Uterus (tissue), 4 donors: ENCODE data around the gene FBH1. TPM values are rescaled to one million over a fixed set of nuclear protein-coding genes. Genes with fewer than 3 reads are reported as not detected.
"Not testable (repeated sequence)": the region's sequence is repeated elsewhere in the genome, so short reads cannot be mapped to it uniquely, and the experiment has no call there.

ENCODE experiments used
- DNase-seq, 2 donors: peaks; one replicate each; pipeline ENCODE4 v3.0.0-alpha.2; 2019 to 2020
- H3K27ac ChIP-seq, 2 donors: fragments of 200-600 bp; sonication (generic); 1 replicate in 1 of 2; 2 replicates in 1 of 2; pipeline ENCODE4 v1.5.1; 2016 to 2018
- H3K27me3 ChIP-seq, 2 donors: fragments of 200-600 bp; sonication (generic); one replicate each; pipeline ENCODE4 v1.5.1; 2018 to 2019; ENCODE audit warnings: control low read depth in 1 of 2
- H3K36me3 ChIP-seq, 2 donors: fragments of 200-600 bp; sonication (generic); one replicate each; pipeline ENCODE4 v1.5.1; 2019; ENCODE audit warnings: control low read depth in 1 of 2
- H3K4me1 ChIP-seq, 2 donors: fragments of 200-600 bp; sonication (generic); one replicate each; pipeline ENCODE4 v1.5.1; 2018 to 2019; ENCODE audit warnings: control low read depth in 1 of 2
- H3K4me3 ChIP-seq, 2 donors: fragments of 200-600 bp; sonication (generic); 1 replicate in 1 of 2; 2 replicates in 1 of 2; pipeline ENCODE4 v1.5.1; 2018 to 2019; ENCODE audit warnings: mild to moderate bottlenecking in 1 of 2
- H3K9me3 ChIP-seq, 2 donors: fragments of 200-600 bp; sonication (generic); one replicate each; pipeline ENCODE4 v1.5.1; 2019; ENCODE audit warnings: control low read depth in 1 of 2
- POLR2A ChIP-seq, 2 donors: fragments of 450-650 bp; IDR thresholded peaks; one replicate each; pipeline ENCODE4 v1.6.1; 2016; ENCODE audit warnings: antibody characterized with exemption in 2 of 2, mild to moderate bottlenecking in 1 of 2, moderate library complexity in 1 of 2
- intact Hi-C: fragments of 100-400 bp; cut with DNase I; formaldehyde crosslinking; loops from one replicate; pipeline ENCODE4 v1.15.1; 2023; ENCODE audit warnings: low total_unique reads
- total RNA-seq, 4 donors: library from RNA; depleted of rRNA in 3 of 4; stranded (reverse); fragments of >200 nt in 3 of 4; gene quantifications; one replicate each; pipeline versions ENCODE4 v1.1.0 to v1.2.4, GENCODE V29; 2014 to 2023
- TF ChIP-seq, protein P1 (sequence below), 4 experiments: fragments of 200-600 bp in 2 of 4; fragments of 450-650 bp in 2 of 4; sonication (generic) in 2 of 4; IDR thresholded peaks; one replicate each; pipeline ENCODE4 v1.5.1; 2016 to 2019; ENCODE audit warnings: antibody characterized with exemption in 4 of 4, mild to moderate bottlenecking in 2 of 4, moderate library complexity in 1 of 4
- donor health status: DM: yes; HTN: yes; CAD: no.

Gene FBH1
- total RNA-seq, 4 donors from 2014 or later, result 55.0 to 119 (median 85.8) TPM

DNA sequence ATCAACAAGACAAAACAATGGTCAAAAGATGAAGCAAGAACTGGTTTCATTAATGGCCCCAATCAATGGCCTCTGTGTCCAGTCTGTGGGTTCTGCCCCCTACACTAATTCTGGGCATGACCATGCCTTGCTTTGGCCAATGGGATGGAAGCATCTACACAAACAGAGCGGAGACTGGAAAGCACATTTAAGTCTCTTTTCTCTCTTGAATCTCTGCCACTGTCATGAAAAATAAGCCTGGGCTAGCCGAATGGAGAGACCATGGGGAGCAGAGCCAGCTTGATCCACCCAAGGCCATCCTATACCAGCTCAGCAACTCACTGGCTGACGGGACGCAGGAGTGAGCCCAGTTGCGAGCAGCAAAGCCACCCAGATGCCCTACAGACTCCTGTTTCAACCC lies 31.2 kb upstream of the FBH1 start:
- H3K27ac ChIP-seq, result no peak overlapping the region

DNA sequence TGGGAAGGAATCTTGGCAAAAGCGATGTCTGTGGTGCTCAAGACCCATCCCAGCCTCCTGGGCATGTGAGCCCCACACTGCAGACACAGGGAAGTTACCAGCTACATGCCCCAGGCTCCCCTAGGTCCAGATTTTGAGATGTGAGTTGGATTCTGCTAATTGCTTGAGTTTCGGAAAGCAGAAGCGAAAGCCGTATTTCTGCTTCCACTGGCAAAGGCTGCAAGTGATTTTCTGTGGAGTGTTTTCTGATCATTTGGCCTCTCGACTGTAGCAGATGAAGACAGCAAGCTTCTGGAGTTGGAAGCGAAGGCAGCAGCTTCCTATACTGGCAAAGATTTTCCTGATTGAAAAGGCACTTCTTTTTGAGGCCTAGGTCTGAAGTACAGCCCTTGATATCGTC lies 30.0 kb upstream of the FBH1 start:
- TF ChIP-seq, protein P1, sequence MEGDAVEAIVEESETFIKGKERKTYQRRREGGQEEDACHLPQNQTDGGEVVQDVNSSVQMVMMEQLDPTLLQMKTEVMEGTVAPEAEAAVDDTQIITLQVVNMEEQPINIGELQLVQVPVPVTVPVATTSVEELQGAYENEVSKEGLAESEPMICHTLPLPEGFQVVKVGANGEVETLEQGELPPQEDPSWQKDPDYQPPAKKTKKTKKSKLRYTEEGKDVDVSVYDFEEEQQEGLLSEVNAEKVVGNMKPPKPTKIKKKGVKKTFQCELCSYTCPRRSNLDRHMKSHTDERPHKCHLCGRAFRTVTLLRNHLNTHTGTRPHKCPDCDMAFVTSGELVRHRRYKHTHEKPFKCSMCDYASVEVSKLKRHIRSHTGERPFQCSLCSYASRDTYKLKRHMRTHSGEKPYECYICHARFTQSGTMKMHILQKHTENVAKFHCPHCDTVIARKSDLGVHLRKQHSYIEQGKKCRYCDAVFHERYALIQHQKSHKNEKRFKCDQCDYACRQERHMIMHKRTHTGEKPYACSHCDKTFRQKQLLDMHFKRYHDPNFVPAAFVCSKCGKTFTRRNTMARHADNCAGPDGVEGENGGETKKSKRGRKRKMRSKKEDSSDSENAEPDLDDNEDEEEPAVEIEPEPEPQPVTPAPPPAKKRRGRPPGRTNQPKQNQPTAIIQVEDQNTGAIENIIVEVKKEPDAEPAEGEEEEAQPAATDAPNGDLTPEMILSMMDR (IDR thresholded peaks at IDR 0.05), result no peak
- TF ChIP-seq POLR2A (IDR thresholded peaks at IDR 0.05), result no peak
- intact Hi-C loops, result no loop called here

More for the DNA sequence above, 31.2 kb upstream of the FBH1 start:
- no peaks in the 10 kb centered on the region for H3K27me3 ChIP-seq
- no peaks in the 10 kb centered on the region for H3K4me1 ChIP-seq
- no peak for DNase-seq
- TF ChIP-seq, protein P1 (IDR thresholded peaks at IDR 0.05), result no peak
- TF ChIP-seq POLR2A (IDR thresholded peaks at IDR 0.05), result no peak
- H3K9me3 ChIP-seq, result no peaks in the 10 kb centered on the region
- no peak overlapping the region for H3K4me3 ChIP-seq
- no peaks in the 10 kb centered on the region for H3K36me3 ChIP-seq
- intact Hi-C loops, result no loop called here

DNA sequence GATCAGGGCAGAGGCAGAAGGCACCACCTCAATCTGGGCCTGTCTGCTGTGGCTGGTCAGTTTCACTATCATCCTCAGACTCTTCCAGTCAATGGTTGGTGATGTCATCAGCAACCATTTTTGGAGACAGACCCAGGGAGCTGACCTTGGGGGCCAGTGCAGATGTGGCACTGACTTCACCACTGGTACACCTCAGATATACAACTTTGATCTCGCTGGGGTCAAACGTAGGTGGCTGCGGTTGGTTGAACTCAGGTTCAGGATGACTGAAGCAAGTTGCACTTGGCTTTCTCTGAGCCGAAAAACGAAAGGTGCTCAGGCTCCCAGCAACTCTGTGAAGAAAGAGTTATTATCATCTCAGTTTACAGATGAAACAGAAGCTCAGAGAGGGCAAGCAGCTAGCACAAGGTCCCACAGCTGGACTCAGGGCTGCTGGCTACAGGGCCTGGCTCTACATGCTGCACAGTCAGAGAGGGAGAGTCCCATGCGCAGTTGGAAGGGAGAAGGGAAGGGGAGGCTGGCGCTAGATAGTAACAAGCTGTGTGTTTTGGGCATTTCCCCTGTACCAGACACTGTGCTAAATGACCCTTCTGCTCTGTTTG lies 27.6 kb upstream of the FBH1 start:
- Histone ChIP-seq H3K27ac (no peak overlapping the region), H3K27me3 (no peaks in the 10 kb centered on the region), H3K4me1 (no peaks in the 10 kb centered on the region), H3K36me3 (no peaks in the 10 kb centered on the region), H3K9me3 (no peaks in the 10 kb centered on the region), H3K4me3 (no peak overlapping the region)
- intact Hi-C loops, result no loop called here
- TF ChIP-seq, protein P1 (IDR thresholded peaks at IDR 0.05), result no peak
- TF ChIP-seq POLR2A (IDR thresholded peaks at IDR 0.05), result no peak
- DNase-seq, result no peak

More for the DNA sequence above, 30.0 kb upstream of the FBH1 start:
- H3K36me3 ChIP-seq, result no peaks in the 10 kb centered on the region
- no peaks in the 10 kb centered on the region for H3K4me1 ChIP-seq
- no peaks in the 10 kb centered on the region for H3K27me3 ChIP-seq
- DNase-seq, result no peak
- H3K9me3 ChIP-seq, result no peaks in the 10 kb centered on the region
- H3K4me3 ChIP-seq, result no peak overlapping the region
- no peak overlapping the region for H3K27ac ChIP-seq

DNA sequence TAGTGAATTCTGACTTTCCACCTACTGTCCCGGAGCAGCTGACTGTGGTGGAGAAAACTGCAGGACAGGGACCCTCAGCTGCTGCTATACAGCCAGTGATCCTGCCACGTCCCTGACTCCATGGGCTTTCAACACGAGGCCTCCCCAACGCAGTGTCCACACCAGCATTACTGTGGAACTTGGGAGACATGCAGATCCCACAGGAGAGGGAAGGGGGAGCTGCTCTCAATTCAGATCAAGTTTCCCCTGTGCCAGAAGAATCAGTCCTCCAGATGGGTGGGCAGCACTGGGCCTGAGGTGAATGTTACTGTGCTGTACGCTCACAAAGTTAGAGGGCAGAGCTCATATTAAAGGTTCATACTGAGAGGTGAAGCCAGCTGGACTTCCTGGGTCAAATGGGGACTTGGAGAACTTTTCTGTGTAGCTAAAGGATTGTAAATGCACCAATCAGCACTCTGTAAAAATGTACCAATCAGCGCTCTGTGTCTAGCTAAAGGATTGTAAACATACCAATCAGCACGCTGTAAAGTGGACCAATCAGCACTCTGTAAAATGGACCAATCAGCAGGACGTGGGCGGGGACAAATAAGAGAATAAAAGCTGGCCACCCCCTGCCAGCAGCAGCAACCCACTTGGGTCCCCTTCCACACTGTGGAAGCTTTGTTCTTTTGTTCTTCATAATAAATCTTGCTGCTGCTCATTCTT lies 26.9 kb upstream of the FBH1 start:
- H3K4me3 ChIP-seq, H3K9me3 ChIP-seq, DNase-seq, H3K27ac ChIP-seq, intact Hi-C loops, H3K4me1 ChIP-seq, H3K36me3 ChIP-seq, H3K27me3 ChIP-seq: not testable (repeated sequence)

DNA sequence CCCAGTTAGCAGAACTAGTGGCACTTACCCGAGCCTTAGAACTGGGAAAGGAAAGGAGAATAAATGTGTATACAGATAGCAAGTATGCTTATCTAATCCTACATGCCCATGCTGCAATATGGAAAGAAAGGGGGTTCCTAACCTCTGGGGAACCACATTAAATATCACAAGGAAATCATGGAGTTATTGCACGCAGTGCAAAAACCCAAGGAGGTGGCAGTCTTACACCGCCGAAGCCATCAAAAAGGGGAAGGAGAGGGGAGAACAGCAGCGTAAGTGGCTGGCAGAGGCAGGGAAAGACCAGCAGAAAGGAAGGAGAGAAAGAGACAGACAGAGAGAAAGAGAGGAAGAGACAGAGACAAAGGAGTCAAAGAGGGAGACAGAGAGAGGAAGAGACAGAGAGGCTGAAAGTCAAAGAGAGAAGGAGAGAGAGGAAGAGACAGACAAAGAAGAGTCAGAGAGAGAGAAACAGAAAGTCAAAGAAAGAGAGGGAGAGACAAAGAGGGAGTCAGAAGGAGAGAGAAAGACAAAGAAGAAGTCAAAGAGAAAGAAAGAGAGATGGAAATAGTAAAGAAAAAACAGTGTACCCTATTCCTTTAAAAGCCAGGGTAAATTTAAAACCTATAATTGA lies 23.5 kb upstream of the FBH1 start:
- H3K4me3 ChIP-seq, DNase-seq, H3K36me3 ChIP-seq, H3K4me1 ChIP-seq, H3K27me3 ChIP-seq, H3K27ac ChIP-seq, H3K9me3 ChIP-seq: not testable (repeated sequence)
- intact Hi-C loops, result loop anchor here (2.0 kb wide), 1 partner anchor 40 kb away; no protein-coding TSS in a partner anchor

DNA sequence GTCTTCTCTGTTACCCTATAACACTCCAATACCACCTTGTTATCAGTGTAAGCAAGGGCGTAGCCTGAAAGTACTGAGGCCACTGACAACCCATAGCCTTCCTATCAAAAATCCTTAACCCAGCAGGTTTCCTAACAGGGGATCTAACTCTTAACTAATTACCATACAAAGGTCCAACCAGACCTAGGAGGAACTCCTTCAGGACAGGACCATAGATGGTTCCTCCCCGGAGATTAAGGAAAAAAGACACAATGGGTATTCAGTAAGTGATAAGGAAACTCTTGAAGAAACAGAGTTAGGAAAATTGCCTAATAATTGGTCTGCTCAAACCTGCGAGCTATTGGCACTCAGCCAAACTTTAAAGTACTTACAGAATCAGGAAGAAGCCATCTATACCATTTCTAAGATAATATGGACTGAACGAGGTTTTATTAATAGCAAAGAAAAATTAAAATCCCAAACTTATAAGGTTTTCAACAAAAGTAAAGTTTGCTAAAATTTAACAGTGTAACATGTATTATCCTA lies 22.9 kb upstream of the FBH1 start:
- H3K4me3 ChIP-seq, H3K27me3 ChIP-seq, H3K27ac ChIP-seq, H3K4me1 ChIP-seq, DNase-seq, H3K9me3 ChIP-seq, H3K36me3 ChIP-seq: not testable (repeated sequence)
- intact Hi-C loops, result loop anchor here (2.0 kb wide), 1 partner anchor 40 kb away; no protein-coding TSS in a partner anchor

DNA sequence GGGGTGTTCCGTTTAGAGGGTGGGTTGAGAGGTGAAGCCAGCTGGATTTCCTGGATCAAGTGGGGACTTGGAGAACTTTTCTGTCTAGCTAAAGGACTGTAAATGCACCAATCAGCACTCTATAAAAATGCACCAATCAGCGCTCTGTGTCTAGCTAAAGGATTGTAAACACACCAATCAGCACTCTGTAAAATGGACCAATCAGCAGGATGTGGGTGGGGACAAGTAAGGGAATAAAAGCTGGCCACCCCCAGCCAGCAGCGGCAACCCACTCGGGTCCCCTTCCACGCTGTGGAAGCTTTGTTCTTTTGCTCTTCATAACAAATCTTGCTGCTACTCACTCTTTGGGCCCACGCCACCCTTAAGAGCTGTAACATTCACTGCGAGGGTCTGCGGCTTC lies 21.7 kb upstream of the FBH1 start:
- DNase-seq, H3K27me3 ChIP-seq, H3K4me1 ChIP-seq, intact Hi-C loops, H3K36me3 ChIP-seq, H3K27ac ChIP-seq, H3K4me3 ChIP-seq, H3K9me3 ChIP-seq: not testable (repeated sequence)
